ENCODE results near the gene ATP23.

The ATP23 gene

DNA sequence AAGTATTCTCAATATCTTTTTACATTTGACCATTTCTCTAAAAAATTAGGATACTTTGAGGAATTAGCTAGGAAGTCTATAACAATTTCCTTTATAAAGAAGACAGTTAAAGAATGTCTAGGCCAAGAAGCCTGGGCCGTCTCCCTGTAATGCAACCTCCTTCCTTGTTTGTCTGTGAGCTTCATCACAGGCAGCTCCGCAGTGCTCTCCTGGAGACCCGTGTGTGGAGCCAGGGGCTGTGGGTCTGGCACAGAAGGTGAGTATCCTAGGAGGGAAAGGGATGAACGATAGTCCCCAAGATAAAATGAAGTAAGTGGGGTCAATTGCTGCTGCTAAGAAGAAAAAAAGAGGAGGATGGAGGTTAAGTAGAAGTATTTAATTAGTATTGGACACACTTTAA is 31.8 kb upstream of the ATP23 start:
- H3K4me2 ChIP-seq (ENCODE audit: low read depth, low read length, poor library complexity, severe bottlenecking), result no peak overlapping the region
- no peak for TF ChIP-seq EZH2phosphoT487 (IDR thresholded peaks at IDR 0.05; ENCODE audit: borderline replicate concordance)
- TF ChIP-seq, protein P1, sequence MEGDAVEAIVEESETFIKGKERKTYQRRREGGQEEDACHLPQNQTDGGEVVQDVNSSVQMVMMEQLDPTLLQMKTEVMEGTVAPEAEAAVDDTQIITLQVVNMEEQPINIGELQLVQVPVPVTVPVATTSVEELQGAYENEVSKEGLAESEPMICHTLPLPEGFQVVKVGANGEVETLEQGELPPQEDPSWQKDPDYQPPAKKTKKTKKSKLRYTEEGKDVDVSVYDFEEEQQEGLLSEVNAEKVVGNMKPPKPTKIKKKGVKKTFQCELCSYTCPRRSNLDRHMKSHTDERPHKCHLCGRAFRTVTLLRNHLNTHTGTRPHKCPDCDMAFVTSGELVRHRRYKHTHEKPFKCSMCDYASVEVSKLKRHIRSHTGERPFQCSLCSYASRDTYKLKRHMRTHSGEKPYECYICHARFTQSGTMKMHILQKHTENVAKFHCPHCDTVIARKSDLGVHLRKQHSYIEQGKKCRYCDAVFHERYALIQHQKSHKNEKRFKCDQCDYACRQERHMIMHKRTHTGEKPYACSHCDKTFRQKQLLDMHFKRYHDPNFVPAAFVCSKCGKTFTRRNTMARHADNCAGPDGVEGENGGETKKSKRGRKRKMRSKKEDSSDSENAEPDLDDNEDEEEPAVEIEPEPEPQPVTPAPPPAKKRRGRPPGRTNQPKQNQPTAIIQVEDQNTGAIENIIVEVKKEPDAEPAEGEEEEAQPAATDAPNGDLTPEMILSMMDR (conservative IDR thresholded peaks at IDR 0.05; ENCODE audit: low read length), result no peak
- H3K4me1 ChIP-seq (ENCODE audit: insufficient read depth, low read length, poor library complexity, severe bottlenecking), result peaks cover 9% of the 10 kb centered on the region
- 0 out of 2 replicates have a peak overlapping the region, but pooled peaks have one; percentile 7 for H2AFZ ChIP-seq (ENCODE audit: low read length)
- no peaks in the 10 kb centered on the region for H3F3A ChIP-seq (ENCODE audit: low read depth)
- no peak overlapping the region for H3K9ac ChIP-seq (ENCODE audit: low read depth, low read length, poor library complexity, severe bottlenecking)
- H3K9me2 ChIP-seq (replicated peaks; ENCODE audit: low read depth, low read length), result no peaks in the 10 kb centered on the region
- no peaks in the 10 kb centered on the region for H3K79me2 ChIP-seq (ENCODE audit: insufficient read depth, low read length)
- no peaks in the 10 kb centered on the region for H3K36me3 ChIP-seq (ENCODE audit: insufficient read depth, low read length)
- H4K20me1 ChIP-seq (ENCODE audit: insufficient read depth, low read length, poor library complexity, severe bottlenecking), result no peaks in the 10 kb centered on the region
- no peaks in the 10 kb centered on the region for H3K9me3 ChIP-seq (ENCODE audit: insufficient read depth, low read depth, low read length)
- H3K4me3 ChIP-seq (ENCODE audit: low read length, poor library complexity, severe bottlenecking), result no peak overlapping the region
- no peaks in the 10 kb centered on the region for H3K27me3 ChIP-seq (ENCODE audit: insufficient read depth, low read length, poor library complexity, severe bottlenecking)

DNA sequence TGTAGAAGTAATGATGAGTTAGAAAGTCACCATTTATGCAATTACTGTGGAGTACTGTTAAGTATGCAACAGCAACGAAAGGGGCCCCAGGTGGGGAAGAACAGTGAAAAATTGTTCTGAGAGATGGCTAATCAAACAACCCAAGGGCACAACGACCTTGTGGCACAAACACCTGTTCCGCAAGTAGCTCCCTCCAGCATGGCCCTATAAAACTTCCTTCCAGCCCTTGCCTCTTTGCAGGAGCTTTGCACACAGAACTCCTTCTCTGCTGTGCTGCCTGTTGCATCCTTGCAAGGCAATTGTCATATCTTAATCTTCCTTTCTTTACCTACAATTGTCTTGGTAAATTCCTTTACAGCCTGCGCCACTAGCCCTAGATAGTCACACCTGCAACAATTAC is 23.2 kb upstream of the ATP23 start:
- H3K27me3 ChIP-seq (ENCODE audit: insufficient read depth, low read length, poor library complexity, severe bottlenecking), result no peaks in the 10 kb centered on the region
- no peaks in the 10 kb centered on the region for H3K9me2 ChIP-seq (replicated peaks; ENCODE audit: low read depth, low read length)

DNA sequence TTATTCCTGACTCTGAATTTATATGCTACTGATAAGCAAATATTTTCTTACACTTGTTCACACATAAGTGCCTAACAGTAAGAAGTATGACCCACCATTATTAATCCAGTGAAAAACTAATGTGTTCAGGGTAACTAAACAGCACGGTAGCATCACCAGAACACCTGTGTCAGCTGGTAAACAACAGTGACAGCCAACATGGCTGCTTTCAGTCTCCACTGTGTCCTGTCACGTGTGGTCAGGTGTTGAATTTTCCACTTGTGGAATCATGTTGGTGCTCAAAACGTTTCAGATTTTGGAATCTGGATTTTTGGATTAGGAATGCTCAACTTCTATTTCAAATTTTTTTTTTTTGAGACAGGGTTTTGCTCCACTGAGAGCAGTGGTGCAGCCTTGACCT is 14.3 kb upstream of the ATP23 start:
- Histone ChIP-seq H3K9me3 (ENCODE audit: insufficient read depth, low read depth, low read length) (no peaks in the 10 kb centered on the region), H3K36me3 (ENCODE audit: insufficient read depth, low read length) (no peaks in the 10 kb centered on the region), H3K4me3 (ENCODE audit: low read length, poor library complexity, severe bottlenecking) (no peak overlapping the region), H3K79me2 (ENCODE audit: insufficient read depth, low read length) (no peaks in the 10 kb centered on the region), H3K9me2 (replicated peaks; ENCODE audit: low read depth, low read length) (no peaks in the 10 kb centered on the region), H3K27me3 (ENCODE audit: insufficient read depth, low read length, poor library complexity, severe bottlenecking) (no peaks in the 10 kb centered on the region), H3K4me2 (ENCODE audit: low read depth, low read length, poor library complexity, severe bottlenecking) (no peak overlapping the region), H2AFZ (ENCODE audit: low read length) (no peak overlapping the region), H3K4me1 (ENCODE audit: insufficient read depth, low read length, poor library complexity, severe bottlenecking) (no peaks in the 10 kb centered on the region), H3F3A (ENCODE audit: low read depth) (no peaks in the 10 kb centered on the region), H4K20me1 (ENCODE audit: insufficient read depth, low read length, poor library complexity, severe bottlenecking) (no peaks in the 10 kb centered on the region), H3K9ac (ENCODE audit: low read depth, low read length, poor library complexity, severe bottlenecking) (no peak overlapping the region)
- no peak for TF ChIP-seq EZH2phosphoT487 (IDR thresholded peaks at IDR 0.05; ENCODE audit: borderline replicate concordance)
- TF ChIP-seq, protein P1 (conservative IDR thresholded peaks at IDR 0.05; ENCODE audit: low read length), result no peak

More for the DNA sequence above, 23.2 kb upstream of the ATP23 start:
- Histone ChIP-seq H3K4me2 (ENCODE audit: low read depth, low read length, poor library complexity, severe bottlenecking) (no peak overlapping the region), H3K9ac (ENCODE audit: low read depth, low read length, poor library complexity, severe bottlenecking) (no peak overlapping the region), H3K36me3 (ENCODE audit: insufficient read depth, low read length) (no peaks in the 10 kb centered on the region), H3K4me1 (ENCODE audit: insufficient read depth, low read length, poor library complexity, severe bottlenecking) (no peaks in the 10 kb centered on the region), H3K4me3 (ENCODE audit: low read length, poor library complexity, severe bottlenecking) (no peak overlapping the region), H2AFZ (ENCODE audit: low read length) (no peak overlapping the region), H3K79me2 (ENCODE audit: insufficient read depth, low read length) (no peaks in the 10 kb centered on the region), H3K9me3 (ENCODE audit: insufficient read depth, low read depth, low read length) (no peaks in the 10 kb centered on the region), H4K20me1 (ENCODE audit: insufficient read depth, low read length, poor library complexity, severe bottlenecking) (no peaks in the 10 kb centered on the region), H3F3A (ENCODE audit: low read depth) (no peaks in the 10 kb centered on the region)
- TF ChIP-seq, protein P1 (conservative IDR thresholded peaks at IDR 0.05; ENCODE audit: low read length), result no peak
- no peak for TF ChIP-seq EZH2phosphoT487 (IDR thresholded peaks at IDR 0.05; ENCODE audit: borderline replicate concordance)
